Measurements from ENCODE around the gene BCL7C.

Gene BCL7C

GRCh38 chr16:30889721-30890120 lies 4.2 kb downstream of the BCL7C start:
- TF ChIP-seq CTCF (IDR thresholded peaks at IDR 0.05; ENCODE audit: low read depth, low read length, missing control alignments), result no peak
- DNase-seq (ENCODE audit: low read depth), result no peak
- in situ Hi-C loops (cut with HindIII; ENCODE audit: low sequenced_read_pairs), result no loop called here
- no peak overlapping the region for H3K4me3 ChIP-seq (ENCODE audit: low read depth, low read length)

- no peak overlapping the region for H3K4me3 ChIP-seq (ENCODE audit: low read depth, low read length)
- in situ Hi-C loops (cut with HindIII; ENCODE audit: low sequenced_read_pairs), result no loop called here
- DNase-seq (ENCODE audit: low read depth), result no peak
- TF ChIP-seq CTCF (IDR thresholded peaks at IDR 0.05; ENCODE audit: low read depth, low read length, missing control alignments), result no peak
These were observed 4.9 kb downstream of the BCL7C start for GRCh38 chr16:30888856-30889499.

GRCh38 chr16:30887927-30888326 lies 6.0 kb downstream of the BCL7C start:
- in situ Hi-C loops (cut with HindIII; ENCODE audit: low sequenced_read_pairs), result no loop called here
- H3K4me3 ChIP-seq (ENCODE audit: low read depth, low read length), result no peak overlapping the region
- no peak for TF ChIP-seq CTCF (IDR thresholded peaks at IDR 0.05; ENCODE audit: low read depth, low read length, missing control alignments)
- no peak for DNase-seq (ENCODE audit: low read depth)

GRCh38 chr16:30886145-30886544 lies 7.7 kb downstream of the BCL7C start:
- no peak for TF ChIP-seq CTCF (IDR thresholded peaks at IDR 0.05; ENCODE audit: low read depth, low read length, missing control alignments)
- in situ Hi-C loops (cut with HindIII; ENCODE audit: low sequenced_read_pairs), result no loop called here

GRCh38 chr16:30885196-30885595 lies 8.7 kb downstream of the BCL7C start:
- in situ Hi-C loops (cut with HindIII; ENCODE audit: low sequenced_read_pairs), result no loop called here
- no peak for TF ChIP-seq CTCF (IDR thresholded peaks at IDR 0.05; ENCODE audit: low read depth, low read length, missing control alignments)
- no peak for DNase-seq (ENCODE audit: low read depth)
- no peak overlapping the region for H3K4me3 ChIP-seq (ENCODE audit: low read depth, low read length)

More at GRCh38 chr16:30886145-30886544, 7.7 kb downstream of the BCL7C start:
- DNase-seq (ENCODE audit: low read depth), result no peak
- H3K4me3 ChIP-seq (ENCODE audit: low read depth, low read length), result no peak overlapping the region

- no peak for DNase-seq (ENCODE audit: low read depth)
- in situ Hi-C loops (cut with HindIII; ENCODE audit: low sequenced_read_pairs), result no loop called here
- no peak overlapping the region for H3K4me3 ChIP-seq (ENCODE audit: low read depth, low read length)
- TF ChIP-seq CTCF (IDR thresholded peaks at IDR 0.05; ENCODE audit: low read depth, low read length, missing control alignments), result no peak
These were observed 9.1 kb downstream of the BCL7C start for GRCh38 chr16:30884760-30885159.
